HG03521 (cell line): Measurements from ENCODE around the gene TMEM123.

Experiments used
- ATAC-seq: cut with Tn5 transposase; IDR thresholded peaks from one replicate; pipeline ENCODE4 v1.9.1; 2021; ENCODE audit warnings: mild to moderate bottlenecking, moderate library complexity; ENCODE audit not compliant: unreplicated experiment

TMEM123 gene

DNA sequence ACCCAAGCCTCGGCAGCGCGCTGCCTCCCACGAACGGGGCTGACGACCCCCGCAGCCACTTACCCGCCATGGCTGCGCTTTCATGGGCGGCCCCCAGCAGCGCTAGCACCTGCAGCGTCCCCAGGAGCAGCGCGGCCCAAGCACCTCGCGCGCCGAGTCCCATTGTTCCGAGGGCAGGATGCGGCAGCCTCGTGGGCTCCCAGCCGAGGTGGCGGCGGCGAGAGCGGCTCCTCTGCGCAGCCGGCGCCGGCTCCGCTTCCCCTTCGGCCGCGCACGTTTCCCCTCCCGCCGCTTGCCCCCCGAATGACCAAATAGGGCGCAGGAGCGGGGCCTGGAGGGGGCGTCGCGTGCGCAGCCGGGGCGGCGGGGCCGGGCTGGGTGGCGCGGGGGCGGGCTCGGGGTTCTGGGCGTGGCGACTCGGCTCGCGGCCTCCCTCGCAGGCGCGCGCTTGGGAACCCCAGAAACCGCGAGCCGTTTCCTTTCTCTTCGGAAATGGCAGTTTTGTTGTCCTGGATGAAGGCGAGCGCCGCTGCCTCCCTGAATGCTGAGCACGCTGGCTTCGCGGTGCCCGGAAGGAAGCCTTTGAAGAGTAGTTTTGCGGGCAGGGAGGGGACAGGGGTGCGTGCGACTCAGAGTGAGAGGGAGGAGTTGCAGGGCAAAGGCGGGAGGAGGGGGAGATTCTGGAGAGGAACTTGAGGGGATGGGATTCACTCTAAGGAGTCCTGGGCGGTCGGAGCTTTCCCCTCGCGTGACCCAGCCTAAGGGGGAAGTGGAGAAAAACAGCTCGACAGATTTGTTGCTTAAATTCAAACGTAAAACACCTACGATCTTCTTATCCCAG, at the start of gene TMEM123:
Gene TMEM123, minus strand, starts transcription at position 305 of the 841 bp plus-strand sequence. Its CDS starts 142 bp downstream, at position 163.
- ATAC-seq, result peak; percentile 62

- no peak for ATAC-seq
Observed at GRCh38 chr11:102500829-102501228, 48.3 kb upstream of the TMEM123 start.

DNA sequence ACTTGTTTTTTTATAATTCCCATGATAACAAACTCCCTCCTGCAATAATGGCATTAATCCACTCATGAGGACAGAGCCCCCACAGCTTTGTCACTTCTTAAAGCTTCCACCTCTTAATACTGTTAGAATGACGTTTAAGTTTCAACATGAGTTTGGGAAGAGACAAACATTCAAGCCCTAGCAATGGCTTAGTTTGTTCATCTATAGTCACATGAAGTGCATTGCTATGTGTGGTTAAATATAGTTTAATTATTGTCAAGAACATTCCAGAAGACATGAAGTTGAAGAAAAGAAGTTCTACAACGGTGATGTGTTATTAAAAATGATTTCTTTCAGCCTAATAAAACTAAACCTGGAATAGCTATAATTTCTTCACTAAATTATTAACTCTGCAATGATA, 47.4 kb upstream of the TMEM123 start:
- ATAC-seq, result no peak

DNA sequence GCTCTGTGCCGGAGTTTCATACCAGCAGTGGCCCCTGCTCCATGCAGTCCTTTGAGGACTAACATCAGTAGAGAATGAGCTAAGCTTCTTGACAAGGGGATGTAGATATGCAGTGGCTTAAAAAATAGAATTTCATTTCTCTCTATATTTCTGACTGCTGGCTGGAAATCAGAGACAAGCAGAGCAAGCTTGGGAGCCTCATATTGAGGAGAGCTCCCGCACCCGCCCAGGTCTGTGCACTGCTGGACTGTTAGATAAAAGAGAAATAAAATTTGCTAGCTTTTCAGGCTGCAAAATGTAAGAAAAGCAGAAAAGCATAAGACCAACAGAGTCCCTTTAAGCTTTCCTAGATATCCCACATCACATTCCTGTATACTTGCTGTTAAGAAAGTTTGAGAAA, 46.6 kb upstream of the TMEM123 start:
- ATAC-seq, result no peak

DNA sequence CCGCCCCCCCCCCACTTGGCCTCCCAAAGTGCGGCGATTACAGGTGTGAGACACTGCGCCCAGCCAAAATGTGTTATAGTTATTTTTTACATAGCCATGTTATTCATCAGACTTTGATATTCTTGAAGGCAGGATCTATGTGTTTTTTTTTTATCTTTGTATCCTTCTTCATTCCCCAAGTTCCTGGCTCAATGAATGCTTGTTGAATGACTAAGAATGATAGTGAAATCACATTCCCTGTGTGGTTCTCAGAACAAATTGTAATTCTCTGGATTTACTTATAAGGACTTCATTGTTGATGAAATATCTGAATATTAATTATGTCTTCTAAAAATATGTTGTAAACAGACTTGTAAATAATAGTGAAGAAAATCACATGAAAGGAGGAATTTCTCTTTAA, 44.5 kb upstream of the TMEM123 start:
- ATAC-seq, result no peak

GRCh38 chr11:102495161-102496042, 42.8 kb upstream of the TMEM123 start:
- peak; percentile 94 for ATAC-seq

DNA sequence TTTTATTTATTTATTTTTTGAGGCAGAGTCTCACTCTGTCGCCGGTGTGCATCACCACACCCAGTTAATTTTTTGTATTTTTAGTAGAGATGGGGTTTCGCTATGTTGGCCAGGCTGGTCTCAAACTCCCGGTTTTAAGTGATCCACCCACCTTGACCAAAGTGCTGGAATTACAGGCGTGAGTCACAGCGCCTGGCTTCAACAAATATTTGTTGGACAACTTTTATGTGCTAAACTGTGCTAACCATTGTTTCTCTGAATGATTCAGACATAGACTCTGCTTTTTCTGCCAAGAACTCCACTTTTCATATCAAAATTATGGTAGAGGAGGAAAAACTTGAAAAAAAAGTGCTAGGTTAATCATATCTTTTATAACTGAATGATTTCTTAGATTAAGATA, 41.7 kb upstream of the TMEM123 start:
- ATAC-seq, result no peak

DNA sequence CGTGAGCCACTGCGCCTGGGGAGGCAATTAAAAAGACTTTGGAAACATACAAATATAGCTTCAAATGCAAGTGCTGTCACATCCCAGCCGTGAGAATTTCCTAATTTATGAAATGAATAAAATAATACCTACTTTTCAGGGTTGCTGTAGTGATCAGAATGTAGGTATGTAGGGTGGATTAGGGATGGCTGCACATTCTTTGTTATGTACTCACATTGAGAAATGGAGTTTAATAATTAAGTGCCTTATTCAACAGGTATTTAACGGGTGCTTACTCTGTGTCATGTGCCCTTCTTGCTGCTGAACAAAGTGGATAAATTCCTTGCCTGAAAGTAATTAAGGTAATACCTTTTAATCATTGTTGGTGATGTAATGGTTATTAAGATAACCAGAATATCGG, 41.0 kb upstream of the TMEM123 start:
- ATAC-seq, result no peak

- ATAC-seq, result no peak
Observed at GRCh38 chr11:102491969-102492368, 39.4 kb upstream of the TMEM123 start.

DNA sequence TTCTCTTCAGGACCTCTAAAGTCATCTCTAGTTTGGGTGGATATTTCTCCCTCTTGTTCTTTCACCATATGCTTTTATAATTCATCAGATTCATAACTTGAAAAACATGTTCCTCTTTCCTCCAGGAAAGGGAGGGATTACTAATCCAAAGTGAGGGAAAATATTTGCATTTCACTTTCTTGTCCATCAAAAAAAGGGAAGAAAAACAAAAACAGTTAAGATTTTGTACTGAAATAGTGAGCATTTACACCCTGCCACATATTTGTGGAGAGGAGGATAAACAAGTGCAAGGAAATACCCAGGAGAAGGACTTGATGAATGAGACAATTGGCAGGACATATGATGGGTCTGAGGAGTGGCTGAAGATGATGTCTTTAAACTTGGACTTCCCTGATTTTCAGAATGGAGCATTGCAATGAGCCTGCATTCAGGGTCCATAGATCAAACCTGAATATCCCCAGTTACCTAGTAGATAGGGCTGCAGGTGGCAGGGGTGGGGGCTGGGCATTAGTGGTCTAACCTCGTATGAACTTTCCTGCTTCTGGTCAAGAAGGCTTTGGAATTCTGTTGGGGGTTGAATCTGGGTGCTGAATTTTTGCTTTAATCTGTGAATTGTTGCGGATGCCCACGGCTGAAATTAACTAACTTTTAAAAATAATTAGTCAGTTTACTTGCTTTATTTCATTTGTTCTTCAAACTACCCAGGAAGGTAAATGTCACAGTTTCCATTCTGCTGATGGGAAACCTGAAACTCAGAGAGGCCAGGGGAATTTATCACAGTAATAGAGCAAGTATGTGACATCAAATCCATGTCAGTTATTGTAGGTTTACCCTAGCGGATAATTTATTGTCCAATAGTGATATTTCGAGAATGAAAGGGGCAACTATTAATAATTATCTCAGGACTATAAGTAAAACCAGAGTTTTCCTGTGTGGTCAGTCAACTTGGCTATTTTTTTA, 36.9 kb upstream of the TMEM123 start:
- no peak for ATAC-seq

DNA sequence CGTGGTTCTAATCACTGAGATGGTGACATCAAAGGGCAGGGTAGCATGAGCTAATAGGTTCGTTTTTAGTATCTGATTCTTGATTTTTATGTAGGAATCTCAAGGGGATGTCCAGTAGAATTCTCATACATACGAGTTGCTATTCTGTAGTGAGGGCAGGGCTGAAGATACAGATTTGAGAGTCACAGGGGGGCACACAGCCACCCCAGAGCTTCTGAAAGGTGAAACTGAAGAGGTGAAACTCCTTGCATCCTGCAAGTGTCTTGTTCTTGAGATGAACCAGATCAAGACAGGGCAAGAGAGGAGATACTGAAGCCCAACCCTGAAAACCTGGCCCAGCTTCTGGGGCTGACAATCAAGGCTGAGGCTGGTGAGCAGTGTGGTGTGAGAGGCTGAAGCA, 35.6 kb upstream of the TMEM123 start:
- peak; percentile 71 for ATAC-seq

GRCh38 chr11:102487214-102487613, 34.6 kb upstream of the TMEM123 start:
- ATAC-seq, result no peak

DNA sequence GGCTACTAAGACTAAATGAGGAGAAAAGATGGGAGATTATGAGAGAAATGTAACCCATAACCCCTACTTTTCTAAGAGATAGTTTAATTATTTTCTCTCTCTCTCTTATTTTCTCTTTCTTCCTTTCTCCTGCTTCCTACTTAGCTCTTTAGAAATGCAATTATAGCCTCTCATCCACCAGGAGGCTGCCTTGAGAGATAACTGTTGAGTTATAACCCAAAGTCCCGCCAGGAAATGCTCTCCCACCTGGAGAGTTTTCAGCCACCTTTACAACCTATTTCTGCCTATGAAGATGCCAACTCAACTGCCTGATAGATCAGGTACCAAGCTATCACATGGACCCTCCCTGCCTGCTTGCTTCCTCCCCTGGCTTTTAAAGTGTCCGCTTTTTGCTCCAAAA, 34.0 kb upstream of the TMEM123 start:
- ATAC-seq, result no peak

GRCh38 chr11:102485095-102485722, 32.6 kb upstream of the TMEM123 start:
- ATAC-seq, result no peak

DNA sequence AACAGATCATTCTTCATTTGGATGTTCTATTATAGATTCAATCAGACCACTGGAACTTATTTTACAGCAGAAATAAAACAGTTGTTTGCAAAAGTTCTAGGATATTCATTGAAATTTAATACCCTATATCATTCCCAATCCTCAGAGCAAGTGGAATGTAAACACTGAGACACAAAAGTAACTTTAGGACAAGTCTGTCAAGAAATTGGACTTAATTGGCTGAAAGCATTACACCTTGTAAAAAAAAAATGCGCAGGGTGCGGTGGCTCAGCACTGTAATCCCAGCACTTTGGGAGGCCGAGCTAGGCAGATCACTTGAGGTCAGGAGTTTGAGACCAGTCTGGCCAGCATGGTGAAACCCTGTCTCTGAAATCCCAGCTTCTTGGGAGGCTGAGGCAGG, 29.9 kb upstream of the TMEM123 start:
- ATAC-seq, result no peak

DNA sequence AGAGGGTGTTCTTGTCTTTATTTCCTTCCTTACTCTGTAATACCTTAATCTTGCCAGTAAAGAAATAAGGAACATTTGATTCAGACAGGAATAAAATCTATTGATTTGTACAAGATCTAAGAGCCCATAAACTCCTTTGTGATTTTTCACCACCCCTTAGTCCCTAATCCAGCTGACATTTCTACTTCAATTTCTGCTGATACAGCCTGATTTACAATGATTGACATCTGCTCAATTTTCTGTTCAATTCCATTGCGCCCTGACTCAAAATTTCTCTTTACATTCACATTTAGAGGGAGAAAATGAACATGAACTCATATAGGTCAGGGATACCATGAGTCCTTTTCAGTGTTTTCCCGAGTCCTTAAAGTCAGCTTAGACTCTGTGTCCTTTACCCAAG, 27.2 kb upstream of the TMEM123 start:
- no peak for ATAC-seq

DNA sequence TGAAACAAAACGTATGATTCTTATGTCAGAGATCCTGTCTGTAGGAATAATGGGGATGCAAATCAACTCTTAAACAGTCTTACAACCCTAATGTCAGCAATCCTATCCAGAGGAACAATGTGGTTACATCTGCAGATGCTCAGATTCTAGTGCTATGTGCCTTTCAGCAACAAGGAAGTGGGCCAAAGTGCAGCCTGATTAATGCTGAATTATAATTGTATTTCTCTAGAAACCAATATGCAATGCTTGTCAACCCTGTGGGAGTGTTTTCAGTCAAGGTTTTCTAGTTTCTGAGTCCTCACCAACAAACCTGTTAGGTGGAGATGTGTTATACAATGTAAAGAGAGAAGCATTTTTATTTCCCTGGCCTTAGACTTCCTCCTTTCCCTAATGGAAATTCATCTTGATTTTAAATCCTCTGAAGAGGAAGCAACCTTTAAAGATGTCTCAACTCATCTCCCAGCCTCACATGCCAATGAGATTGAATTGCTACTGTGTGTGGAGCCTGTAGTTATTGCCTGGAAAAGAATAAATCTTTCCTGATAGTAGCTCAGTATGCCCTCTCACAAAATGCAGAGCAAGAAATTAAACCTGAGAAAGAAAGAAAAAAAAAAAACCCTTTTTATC, 26.2 kb upstream of the TMEM123 start:
- no peak for ATAC-seq

GRCh38 chr11:102476812-102477211, 24.2 kb upstream of the TMEM123 start:
- ATAC-seq, result no peak

DNA sequence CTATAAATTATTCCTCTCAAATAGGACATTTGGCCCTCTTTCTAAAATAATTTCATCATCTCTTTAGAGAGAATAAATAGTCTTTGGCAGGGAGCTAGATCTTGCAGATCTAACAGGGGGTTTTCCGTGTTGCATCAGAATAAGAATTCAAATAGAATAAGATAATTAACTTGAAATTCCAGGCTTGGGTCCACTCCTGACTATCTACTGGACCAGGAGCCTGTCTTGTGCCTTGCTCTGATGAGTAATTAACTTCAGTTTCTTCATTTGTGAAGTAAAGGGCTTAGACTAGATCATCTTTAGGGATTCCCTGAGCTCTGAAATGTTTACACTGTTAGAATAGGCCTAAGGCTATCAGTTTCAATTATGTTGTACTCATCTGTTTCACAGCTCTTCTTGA, 23.5 kb upstream of the TMEM123 start:
- ATAC-seq, result no peak

GRCh38 chr11:102473543-102473942, 21.0 kb upstream of the TMEM123 start:
- ATAC-seq, result no peak
